Liver (tissue), 9 donors: ENCODE results near the gene ADGRG3. TPM values are rescaled to one million over a fixed set of nuclear protein-coding genes. Genes with fewer than 3 reads are reported as not detected.

Experiments
- DNase-seq: peaks from one replicate; pipeline ENCODE4 v3.0.0-alpha.2; 2017; ENCODE audit warnings: low spot score
- H3K27ac ChIP-seq, 2 donors: one replicate each; pipeline ENCODE4 v1.7.0; 2013; ENCODE audit warnings: inconsistent platforms in 2 of 2, low read length in 2 of 2, control low read depth in 1 of 2, low read depth in 1 of 2, mild to moderate bottlenecking in 1 of 2
- H3K27me3 ChIP-seq, 4 donors: one replicate each; pipeline versions ENCODE4 v1.6.1 to v1.7.0; 2013; ENCODE audit warnings: low read length in 3 of 4, inconsistent platforms in 1 of 4, mild to moderate bottlenecking in 1 of 4, moderate library complexity in 1 of 4; ENCODE audit not compliant: control insufficient read depth in 4 of 4, insufficient read depth in 4 of 4
- H3K36me3 ChIP-seq, 4 donors: one replicate each; pipeline versions ENCODE4 v1.6.1 to v1.7.0; 2013; ENCODE audit warnings: low read length in 3 of 4, mild to moderate bottlenecking in 3 of 4, low read depth in 1 of 4, moderate library complexity in 1 of 4; ENCODE audit not compliant: control insufficient read depth in 4 of 4, insufficient read depth in 3 of 4
- H3K4me1 ChIP-seq, 4 donors: one replicate each; pipeline versions ENCODE4 v1.6.1 to v1.7.0; 2013; ENCODE audit warnings: low read length in 3 of 4, mild to moderate bottlenecking in 3 of 4, moderate library complexity in 1 of 4; ENCODE audit not compliant: control insufficient read depth in 4 of 4, insufficient read depth in 4 of 4
- H3K4me3 ChIP-seq, 3 donors: one replicate each; pipeline versions ENCODE4 v1.6.1 to v1.7.0; 2013; ENCODE audit warnings: low read length in 3 of 3, control low read depth in 1 of 3, low read depth in 1 of 3, mild to moderate bottlenecking in 1 of 3
- H3K9ac ChIP-seq, 2 donors: one replicate each; pipeline ENCODE4 v1.7.0; 2013; ENCODE audit warnings: low read length in 2 of 2, mild to moderate bottlenecking in 2 of 2, moderate library complexity in 2 of 2, control low read depth in 1 of 2, low read depth in 1 of 2
- H3K9me3 ChIP-seq, 4 donors: one replicate each; pipeline versions ENCODE4 v1.6.1 to v1.7.0; 2013; ENCODE audit warnings: low read length in 3 of 4; ENCODE audit not compliant: control insufficient read depth in 4 of 4
- ATF3 ChIP-seq: IDR thresholded peaks from 2 replicates; pipeline ENCODE4 v1.6.1; 2016; ENCODE audit warnings: antibody characterized with exemption
- CTCF ChIP-seq: fragments of 150-350 bp; IDR thresholded peaks from 2 replicates; pipeline ENCODE4 v1.5.1; 2017; ENCODE audit warnings: improper control_type of control experiment, low read depth, low read length; ENCODE audit not compliant: missing input control
- EGR1 ChIP-seq, 2 donors: IDR thresholded peaks; 2 replicates each; pipeline ENCODE4 v1.6.1; 2016 to 2018; ENCODE audit warnings: antibody characterized with exemption in 2 of 2, low read depth in 2 of 2
- FOXA1 ChIP-seq: IDR thresholded peaks from 2 replicates; pipeline ENCODE4 v1.6.1; 2016; ENCODE audit warnings: antibody characterized with exemption
- FOXA2 ChIP-seq: IDR thresholded peaks from 2 replicates; pipeline ENCODE4 v1.6.1; 2016; ENCODE audit warnings: antibody characterized with exemption
- GABPA ChIP-seq, 2 donors: IDR thresholded peaks in 1 of 2; conservative IDR thresholded peaks in 1 of 2; 2 replicates each; pipeline ENCODE4 v1.6.1; 2016; ENCODE audit warnings: antibody characterized with exemption in 2 of 2, mild to moderate bottlenecking in 1 of 2, moderate library complexity in 1 of 2
- HNF4A ChIP-seq, 2 donors: conservative IDR thresholded peaks; 2 replicates each; pipeline ENCODE4 v1.6.1; 2016; ENCODE audit warnings: antibody characterized with exemption in 2 of 2, mild to moderate bottlenecking in 2 of 2
- HNF4G ChIP-seq: IDR thresholded peaks from 2 replicates; pipeline ENCODE4 v1.6.1; 2016; ENCODE audit warnings: antibody characterized with exemption
- JUND ChIP-seq, 2 donors: IDR thresholded peaks; 2 replicates each; pipeline ENCODE4 v1.6.1; 2016; ENCODE audit warnings: antibody characterized with exemption in 2 of 2
- MAX ChIP-seq: IDR thresholded peaks from 2 replicates; pipeline ENCODE4 v1.6.1; 2016; ENCODE audit warnings: antibody characterized with exemption
- NR2F2 ChIP-seq: IDR thresholded peaks from 2 replicates; pipeline ENCODE4 v1.6.1; 2016; ENCODE audit warnings: antibody characterized with exemption
- RAD21 ChIP-seq, 2 donors: IDR thresholded peaks; 2 replicates each; pipeline ENCODE4 v1.6.1; 2016; ENCODE audit warnings: antibody characterized with exemption in 2 of 2, mild to moderate bottlenecking in 2 of 2
- REST ChIP-seq: IDR thresholded peaks from 2 replicates; pipeline ENCODE4 v1.6.1; 2016; ENCODE audit warnings: antibody characterized with exemption, mild to moderate bottlenecking
- RXRA ChIP-seq, 2 donors: IDR thresholded peaks; 2 replicates each; pipeline ENCODE4 v1.6.1; 2017 to 2018; ENCODE audit warnings: antibody characterized with exemption in 2 of 2, mild to moderate bottlenecking in 1 of 2
- SP1 ChIP-seq: IDR thresholded peaks from 2 replicates; pipeline ENCODE4 v1.6.1; 2018; ENCODE audit warnings: antibody characterized with exemption, mild to moderate bottlenecking
- TAF1 ChIP-seq: conservative IDR thresholded peaks from 2 replicates; pipeline ENCODE4 v1.6.1; 2016; ENCODE audit warnings: antibody characterized with exemption, mild to moderate bottlenecking
- YY1 ChIP-seq: IDR thresholded peaks from 2 replicates; pipeline ENCODE4 v1.6.1; 2016; ENCODE audit warnings: antibody characterized with exemption, mild to moderate bottlenecking
- WGBS: extraction: QIAGEN DNeasy Blood & Tissue Kit; methylation state at CpG from one replicate; pipeline ENCODE4 v1.1.7; 2013; 5-methylcytosine and 5-hydroxymethylcytosine counted together
- polyA plus RNA-seq, 2 donors: library from polyadenylated mRNA; stranded (reverse) in 1 of 2; unstranded in 1 of 2; fragments of 200-250 nt in 1 of 2; fragments of >200 nt in 1 of 2; fragmentation: Nextera tagmentation in 1 of 2; extraction: Ambion mirVana in 1 of 2; gene quantifications; one replicate each; pipeline versions ENCODE4 v1.2.1 to v1.2.3, GENCODE V29; 2013 to 2015
- total RNA-seq, 2 donors: library from RNA; depleted of rRNA; stranded (reverse); fragments of >200 nt; gene quantifications; one replicate each; pipeline ENCODE4 v1.2.3, GENCODE V29; 2014
- donor health status: healthy.
- donor health status: healthy.
- donor health status: healthy.
- donor health status: healthy.
- donor health status: healthy.

Gene ADGRG3
- total and polyA plus RNA-seq, 4 donors: 0.52 to 3.2 (median 1.0) TPM

DNA sequence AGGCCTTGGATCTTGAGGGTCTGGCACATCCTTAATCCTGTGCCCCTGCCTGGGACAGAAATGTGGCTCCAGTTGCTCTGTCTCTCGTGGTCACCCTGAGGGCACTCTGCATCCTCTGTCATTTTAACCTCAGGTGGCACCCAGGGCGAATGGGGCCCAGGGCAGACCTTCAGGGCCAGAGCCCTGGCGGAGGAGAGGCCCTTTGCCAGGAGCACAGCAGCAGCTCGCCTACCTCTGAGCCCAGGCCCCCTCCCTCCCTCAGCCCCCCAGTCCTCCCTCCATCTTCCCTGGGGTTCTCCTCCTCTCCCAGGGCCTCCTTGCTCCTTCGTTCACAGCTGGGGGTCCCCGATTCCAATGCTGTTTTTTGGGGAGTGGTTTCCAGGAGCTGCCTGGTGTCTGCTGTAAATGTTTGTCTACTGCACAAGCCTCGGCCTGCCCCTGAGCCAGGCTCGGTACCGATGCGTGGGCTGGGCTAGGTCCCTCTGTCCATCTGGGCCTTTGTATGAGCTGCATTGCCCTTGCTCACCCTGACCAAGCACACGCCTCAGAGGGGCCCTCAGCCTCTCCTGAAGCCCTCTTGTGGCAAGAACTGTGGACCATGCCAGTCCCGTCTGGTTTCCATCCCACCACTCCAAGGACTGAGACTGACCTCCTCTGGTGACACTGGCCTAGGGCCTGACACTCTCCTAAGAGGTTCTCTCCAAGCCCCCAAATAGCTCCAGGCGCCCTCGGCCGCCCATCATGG is 4.0 kb upstream of the ADGRG3 start:
- H3K4me1 ChIP-seq: peaks cover 0 to 12% (median 7%) of the 10 kb centered on the region in 4 donors
- WGBS: 93% methylated on average over 15 of the region's 15 CpGs
- no peaks in the 10 kb centered on the region for H3K27me3 ChIP-seq
- H3K9me3 ChIP-seq: no peaks in the 10 kb centered on the region
- no peak overlapping the region for H3K4me3 ChIP-seq
- H3K36me3 ChIP-seq: no peaks in the 10 kb centered on the region
- no peak overlapping the region for H3K9ac ChIP-seq
- TF ChIP-seq REST (no peak), RAD21 (IDR thresholded peaks at IDR 0.05) (no peak), TAF1 (no peak)
- no peak overlapping the region for H3K27ac ChIP-seq
- no peak for DNase-seq

GRCh38 chr16:57664662-57665025 is 3.5 kb upstream of the ADGRG3 start:
- Histone ChIP-seq H3K27me3 (no peaks in the 10 kb centered on the region), H3K9ac (no peak overlapping the region), H3K9me3 (no peaks in the 10 kb centered on the region), H3K36me3 (no peaks in the 10 kb centered on the region), H3K4me3 (no peak overlapping the region), H3K27ac (no peak overlapping the region), H3K4me1 (peaks cover 0 to 12% (median 7%) of the 10 kb centered on the region in 4 donors)
- no peak for DNase-seq
- TF ChIP-seq GABPA (IDR thresholded peaks at IDR 0.05 in 1 of 2, conservative IDR thresholded peaks at IDR 0.05 in 1 of 2) (no peak), MAX (no peak), HNF4G (no peak), JUND (IDR thresholded peaks at IDR 0.05) (no peak), CTCF (no peak), EGR1 (IDR thresholded peaks at IDR 0.05; ENCODE audit: low read depth in 2 of 2) (no peak), TAF1 (no peak), FOXA1 (no peak), FOXA2 (no peak), NR2F2 (no peak), SP1 (no peak), RAD21 (IDR thresholded peaks at IDR 0.05) (no peak), HNF4A (conservative IDR thresholded peaks at IDR 0.05) (no peak), YY1 (no peak), RXRA (IDR thresholded peaks at IDR 0.05) (no peak), ATF3 (no peak)
- 88% methylated on average over 6 of the region's 6 CpGs for WGBS
